Measurements from ENCODE around the gene LEMD2.
"Not testable (repeated sequence)": the region's sequence is repeated elsewhere in the genome, so short reads cannot be mapped to it uniquely, and the experiment has no call there.

Gene LEMD2

GRCh38 chr6:33788694-33789549 is at the start of gene LEMD2:
LEMD2 (minus strand) TSS chr6:33789130; CDS start chr6:33789116, 14 bp downstream.
- DNase-seq = peak; percentile 94

- no peak for DNase-seq
Measured at GRCh38 chr6:33837971-33838665, 49.2 kb upstream of the LEMD2 start.

- DNase-seq = no peak
Measured at GRCh38 chr6:33836806-33837469, 48.0 kb upstream of the LEMD2 start.

GRCh38 chr6:33834401-33835392 is 45.8 kb upstream of the LEMD2 start:
- no peak for DNase-seq

- DNase-seq = no peak
Measured at GRCh38 chr6:33833599-33833998, 44.7 kb upstream of the LEMD2 start.

- not testable (repeated sequence) for DNase-seq
Measured at GRCh38 chr6:33832831-33833230, 43.9 kb upstream of the LEMD2 start.

- not testable (repeated sequence) for DNase-seq
Measured at GRCh38 chr6:33831725-33832124, 42.8 kb upstream of the LEMD2 start.

- no peak for DNase-seq
Measured at GRCh38 chr6:33830635-33831240, 41.8 kb upstream of the LEMD2 start.

GRCh38 chr6:33828764-33829731 is 40.1 kb upstream of the LEMD2 start:
- no peak for DNase-seq

- DNase-seq = no peak
Measured at GRCh38 chr6:33828452-33828763, 39.5 kb upstream of the LEMD2 start.

GRCh38 chr6:33827546-33828451 is 38.9 kb upstream of the LEMD2 start:
- no peak for DNase-seq

- no peak for DNase-seq
Measured at GRCh38 chr6:33826537-33826936, 37.6 kb upstream of the LEMD2 start.

- no peak for DNase-seq
Measured at GRCh38 chr6:33824461-33825154, 35.7 kb upstream of the LEMD2 start.

- no peak for DNase-seq
Measured at GRCh38 chr6:33823806-33824205, 34.9 kb upstream of the LEMD2 start.

GRCh38 chr6:33822575-33823395 is 33.9 kb upstream of the LEMD2 start:
- peak; percentile 9 for DNase-seq

- no peak for DNase-seq
Measured at GRCh38 chr6:33820784-33821520, 32.0 kb upstream of the LEMD2 start.

- DNase-seq = no peak
Measured at GRCh38 chr6:33820243-33820642, 31.3 kb upstream of the LEMD2 start.
